HEK293 (cell line): ENCODE data around the gene KIF11.

Source experiments
- CTCF ChIP-seq: fragments of 450-650 bp; formaldehyde crosslinking; IDR thresholded peaks from 2 replicates; pipeline ENCODE4 v1.5.1; 2016; ENCODE audit warnings: missing biosample characterization, missing genetic modification characterization
- GLI4 ChIP-seq: fragments of 450-650 bp; formaldehyde crosslinking; IDR thresholded peaks from 2 replicates; pipeline ENCODE4 v1.5.1; 2016; ENCODE audit warnings: missing biosample characterization, missing genetic modification characterization
- SP2 ChIP-seq: fragments of 450-650 bp; formaldehyde crosslinking; IDR thresholded peaks from 2 replicates; pipeline ENCODE4 v1.5.1; 2016; ENCODE audit warnings: missing biosample characterization, missing genetic modification characterization
- ZNF174 ChIP-seq: fragments of 450-650 bp; formaldehyde crosslinking; IDR thresholded peaks from 2 replicates; pipeline ENCODE4 v1.5.0; 2017; ENCODE audit warnings: missing biosample characterization, mild to moderate bottlenecking, missing genetic modification characterization
- ZNF2 ChIP-seq: fragments of 450-650 bp; formaldehyde crosslinking; IDR thresholded peaks from 2 replicates; pipeline ENCODE4 v1.5.1; 2016; ENCODE audit warnings: missing biosample characterization, missing genetic modification characterization
- ZNF416 ChIP-seq: fragments of 450-650 bp; formaldehyde crosslinking; IDR thresholded peaks from 2 replicates; pipeline ENCODE4 v1.5.1; 2016; ENCODE audit warnings: missing biosample characterization, missing genetic modification characterization
- ZNF501 ChIP-seq: fragments of 450-650 bp; formaldehyde crosslinking; IDR thresholded peaks from 2 replicates; pipeline ENCODE4 v1.5.1; 2016; ENCODE audit warnings: missing biosample characterization, missing genetic modification characterization
- TF ChIP-seq, protein P1 (sequence below): fragments of 450-650 bp; formaldehyde crosslinking; IDR thresholded peaks from 2 replicates; pipeline ENCODE4 v1.5.1; 2017; ENCODE audit warnings: missing biosample characterization, missing genetic modification characterization

DNA sequence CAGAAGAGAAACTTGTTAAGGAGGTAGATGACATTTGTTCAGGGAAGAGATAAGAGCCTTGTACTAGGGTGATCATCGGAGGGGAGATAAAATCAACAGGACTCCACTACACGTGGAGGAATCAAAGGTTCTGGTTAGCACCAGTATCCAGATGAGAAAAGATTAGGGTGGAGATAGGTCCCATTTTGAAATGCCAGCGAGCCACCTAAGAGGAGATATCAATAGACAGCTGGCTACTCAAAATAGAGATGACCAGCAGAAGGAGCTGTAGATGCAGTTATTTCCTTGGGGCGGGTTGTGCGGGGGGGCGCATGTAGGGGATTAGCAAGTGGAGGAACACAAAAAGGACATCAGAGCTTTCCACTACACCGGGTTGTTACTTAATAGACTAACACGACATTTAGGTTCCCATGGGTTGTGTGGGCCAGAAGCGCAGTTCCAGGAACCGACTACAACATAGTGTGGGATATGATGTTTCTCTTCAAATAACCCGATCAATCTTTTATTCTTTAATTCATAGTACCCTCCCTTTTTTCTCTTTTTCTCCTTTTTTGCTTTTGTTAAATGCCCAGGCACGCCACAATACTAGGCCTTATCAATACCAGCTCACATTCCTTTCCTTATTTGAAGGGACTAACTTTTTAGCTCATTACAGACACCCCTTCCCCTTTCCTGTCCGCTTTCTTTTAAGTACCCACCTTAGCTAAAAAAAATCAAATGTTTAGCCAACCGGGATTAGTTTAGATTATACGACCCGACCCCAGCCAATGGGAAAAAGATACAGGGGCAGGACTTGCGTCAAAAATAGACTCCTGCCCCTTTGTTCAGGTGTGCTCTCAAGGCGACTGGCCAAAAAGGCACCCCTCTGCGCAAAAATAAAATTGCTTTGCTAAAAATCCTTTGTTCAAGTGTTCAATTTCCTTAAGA is 2.0 kb upstream of the KIF11 start:
- TF ChIP-seq CTCF (tag by site-specific recombination) (peak; percentile 73), ZNF174 (tag by site-specific recombination) (no peak), SP2 (tag by site-specific recombination) (no peak), ZNF2 (tag by site-specific recombination) (peak; percentile 49), ZNF501 (tag by site-specific recombination) (no peak), ZNF416 (tag by site-specific recombination) (no peak), GLI4 (tag by site-specific recombination) (no peak)
- TF ChIP-seq, protein P1, sequence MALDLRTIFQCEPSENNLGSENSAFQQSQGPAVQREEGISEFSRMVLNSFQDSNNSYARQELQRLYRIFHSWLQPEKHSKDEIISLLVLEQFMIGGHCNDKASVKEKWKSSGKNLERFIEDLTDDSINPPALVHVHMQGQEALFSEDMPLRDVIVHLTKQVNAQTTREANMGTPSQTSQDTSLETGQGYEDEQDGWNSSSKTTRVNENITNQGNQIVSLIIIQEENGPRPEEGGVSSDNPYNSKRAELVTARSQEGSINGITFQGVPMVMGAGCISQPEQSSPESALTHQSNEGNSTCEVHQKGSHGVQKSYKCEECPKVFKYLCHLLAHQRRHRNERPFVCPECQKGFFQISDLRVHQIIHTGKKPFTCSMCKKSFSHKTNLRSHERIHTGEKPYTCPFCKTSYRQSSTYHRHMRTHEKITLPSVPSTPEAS (tag by site-specific recombination) = no peak
